GM19328 (cell line): Measurements from ENCODE around the gene DGKI.
"Not testable (repeated sequence)": the region's sequence is repeated elsewhere in the genome, so short reads cannot be mapped to it uniquely, and the experiment has no call there.

Experiments
- ATAC-seq: cut with Tn5 transposase; IDR thresholded peaks from one replicate; pipeline ENCODE4 v1.9.1; 2021; ENCODE audit warnings: mild to moderate bottlenecking, moderate library complexity; ENCODE audit not compliant: unreplicated experiment

The DGKI gene

DNA sequence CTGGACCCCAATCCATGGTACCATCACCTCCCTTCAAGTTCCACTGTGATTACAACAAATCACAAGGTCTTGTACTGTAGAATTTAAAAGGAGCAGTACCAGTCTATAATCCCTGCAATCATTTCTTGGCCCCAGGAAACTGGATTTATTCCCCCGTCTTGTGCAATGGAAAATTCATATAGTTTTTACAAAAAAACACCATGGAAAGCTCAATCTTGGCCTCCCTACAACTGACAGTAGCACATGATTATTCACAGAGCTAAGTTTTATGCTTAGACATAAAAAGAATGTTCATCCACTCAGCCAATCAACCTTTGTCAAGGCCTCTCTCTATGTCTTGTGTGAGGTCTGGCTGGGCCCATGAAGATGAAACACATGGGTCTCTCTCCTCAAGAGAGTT, 10.2 kb downstream of the DGKI start:
- no peak for ATAC-seq

DNA sequence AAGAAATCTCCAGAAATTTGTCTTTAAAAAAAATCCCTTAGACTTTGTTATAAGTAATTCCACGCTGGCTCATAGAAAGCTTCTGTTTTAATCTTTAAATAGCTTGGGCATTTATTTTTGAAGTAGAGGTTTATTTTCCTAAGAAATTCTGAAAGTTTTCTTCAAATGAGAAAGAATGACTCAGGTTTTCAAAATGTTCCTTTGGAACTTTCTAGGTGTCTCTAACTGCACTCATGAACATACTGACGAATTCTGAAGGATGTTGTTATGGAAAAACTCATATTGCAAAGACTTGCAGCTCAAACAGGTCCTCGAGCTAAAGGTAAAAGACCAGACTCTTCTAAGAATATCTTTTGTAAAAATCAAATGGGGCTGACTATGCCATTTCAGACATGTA, 10.7 kb downstream of the DGKI start:
- no peak for ATAC-seq

DNA sequence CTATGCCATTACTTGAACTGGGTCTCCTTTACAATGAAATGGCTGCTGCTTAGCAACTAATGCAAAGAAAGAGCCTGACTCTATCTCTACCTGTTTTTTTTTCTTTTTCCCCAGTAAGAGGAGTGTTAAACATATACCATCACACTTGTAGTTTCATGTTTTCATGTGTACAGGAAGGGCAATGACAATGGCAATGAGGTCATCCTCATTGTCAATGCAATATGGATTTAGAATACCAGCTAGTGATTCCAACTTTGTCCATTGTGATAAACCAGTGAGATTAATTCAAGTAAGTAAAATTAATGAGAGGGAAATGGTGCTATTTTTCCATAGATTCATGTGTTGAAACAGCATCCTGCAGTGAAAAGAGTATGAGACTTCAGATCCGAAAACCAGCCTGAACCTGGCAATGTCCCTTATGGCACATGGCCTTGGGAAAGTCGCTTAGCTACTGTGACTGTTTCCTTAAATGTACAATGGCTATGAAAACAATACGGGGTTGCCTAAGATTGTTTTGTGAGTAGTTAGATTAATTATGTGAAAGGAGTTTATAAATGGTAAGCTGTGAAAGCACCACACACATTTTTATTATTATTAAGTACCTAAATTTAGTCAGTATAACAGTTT, 11.2 kb downstream of the DGKI start:
- no peak for ATAC-seq

DNA sequence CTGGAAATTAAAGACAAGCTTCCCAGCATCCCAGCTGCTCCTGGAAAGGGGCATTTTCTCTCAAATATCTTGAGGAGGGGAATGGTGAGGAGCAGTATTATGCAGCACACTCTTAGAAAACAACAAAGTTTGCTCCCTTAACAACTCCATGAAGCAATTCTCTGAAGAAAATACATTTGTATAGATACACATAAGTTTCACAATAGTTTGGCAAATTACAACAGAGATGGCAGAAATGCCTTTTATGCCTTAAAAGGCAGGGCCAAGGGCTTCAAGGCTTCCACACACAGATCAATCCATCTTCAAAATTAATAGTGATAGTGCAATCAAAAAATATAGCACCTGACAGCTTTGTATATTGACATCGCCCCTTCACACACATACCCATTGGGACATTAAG, 12.2 kb downstream of the DGKI start:
- no peak for ATAC-seq

DNA sequence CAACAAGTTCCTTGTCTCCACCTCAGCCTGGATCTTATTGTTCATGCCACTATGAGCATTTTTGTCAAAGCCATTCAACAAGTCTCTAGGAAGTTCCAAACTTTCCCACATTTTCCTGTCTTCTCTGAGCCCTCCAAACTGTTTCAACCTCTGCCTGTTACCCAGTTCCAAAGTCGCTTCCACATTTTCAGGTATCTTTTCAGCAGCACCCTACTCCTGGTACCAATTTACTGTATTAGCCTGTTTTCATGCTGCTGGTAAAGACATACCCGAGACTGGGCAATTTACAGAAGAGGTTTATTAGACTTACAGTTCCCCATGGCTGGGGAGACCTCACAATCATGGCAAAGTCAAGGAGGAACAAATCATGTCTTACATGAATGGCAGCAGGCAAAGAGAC, 13.8 kb downstream of the DGKI start:
- not testable (repeated sequence) for ATAC-seq

DNA sequence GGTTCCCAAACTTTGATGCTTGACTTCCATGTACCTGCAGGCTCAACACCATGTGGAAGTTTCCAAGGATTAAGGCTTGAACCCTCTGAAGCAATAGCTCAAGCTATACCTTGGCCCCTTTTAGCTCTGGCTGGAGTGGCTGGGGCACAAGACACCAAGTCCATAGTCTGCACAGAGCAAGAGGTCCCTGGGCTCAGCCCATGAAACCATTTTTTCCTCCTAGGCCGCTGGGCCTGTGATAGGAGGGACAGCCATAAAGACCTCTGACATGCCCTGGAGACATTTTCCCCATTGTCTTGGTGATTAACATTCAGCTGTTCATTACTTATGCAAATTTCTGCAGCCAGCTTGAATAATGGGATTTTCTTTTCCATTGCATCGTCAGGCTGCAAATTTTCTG, 14.4 kb downstream of the DGKI start:
- ATAC-seq: no peak

DNA sequence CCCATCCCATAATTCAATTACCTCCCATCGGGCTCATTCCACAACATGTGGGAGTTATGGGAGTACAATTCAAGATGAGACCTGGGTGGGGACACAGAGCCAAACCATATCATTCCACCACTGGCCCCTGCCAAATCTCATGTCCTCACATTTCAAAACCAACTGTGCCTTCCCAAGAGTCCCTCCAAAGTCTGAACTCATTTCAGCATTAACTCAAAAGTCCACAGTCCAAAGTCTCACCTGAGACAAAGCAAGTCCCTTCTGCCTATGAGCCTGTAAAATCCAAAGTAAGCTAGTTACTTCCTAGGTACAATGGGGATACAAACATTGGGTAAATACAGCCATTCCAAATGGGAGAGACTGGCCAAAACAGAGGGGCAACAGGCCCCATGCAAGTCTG, 15.2 kb downstream of the DGKI start:
- not testable (repeated sequence) for ATAC-seq

DNA sequence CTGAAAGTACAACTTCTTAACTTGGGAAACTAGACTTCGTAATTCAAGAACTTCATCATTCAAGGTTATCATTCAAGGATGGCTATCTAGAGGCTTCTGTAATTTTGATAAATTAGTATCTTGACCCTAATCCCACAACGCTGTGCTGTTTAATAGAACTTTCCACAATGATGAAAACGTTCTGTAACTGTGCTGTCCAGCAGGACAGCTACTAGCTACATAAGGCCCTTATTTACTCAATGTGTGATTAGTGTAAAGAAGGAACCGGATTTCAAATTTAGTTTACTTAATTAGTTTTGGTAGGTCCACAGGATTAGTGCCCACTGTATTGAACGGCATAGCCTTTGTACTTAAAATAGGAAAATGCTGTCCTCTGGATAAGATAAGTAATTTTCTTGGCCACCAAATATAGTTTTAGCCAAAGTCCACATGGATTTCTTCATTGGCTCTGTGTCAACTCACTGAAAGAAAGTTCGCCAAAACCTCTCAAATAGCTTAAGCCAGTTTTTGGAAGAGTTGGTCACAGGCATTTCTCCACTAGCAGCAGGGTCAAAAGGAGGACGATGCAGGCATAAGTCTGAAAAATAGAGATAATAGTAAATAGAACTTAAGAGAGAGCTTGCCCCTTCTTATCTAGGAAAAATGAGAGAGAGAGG, 17.3 kb downstream of the DGKI start:
- ATAC-seq: no peak

DNA sequence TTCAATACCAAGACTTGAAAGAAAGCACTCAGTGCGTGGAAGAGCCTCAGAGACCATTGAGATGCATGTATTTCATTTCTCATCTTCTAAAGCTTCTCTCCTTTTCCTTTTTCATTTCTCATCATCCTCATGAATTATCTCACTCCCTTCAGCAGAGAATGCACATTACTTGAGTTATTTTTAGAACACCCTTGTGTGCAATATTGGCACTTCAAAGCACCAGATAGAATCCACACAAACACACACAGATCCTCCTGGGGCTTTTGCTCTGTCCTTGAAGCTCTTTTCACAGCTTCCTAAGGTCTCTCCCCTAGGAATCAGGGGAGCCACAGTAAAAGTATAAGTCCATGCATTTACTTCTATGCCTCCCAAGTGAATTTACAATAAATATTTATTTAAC, 18.3 kb downstream of the DGKI start:
- no peak for ATAC-seq

DNA sequence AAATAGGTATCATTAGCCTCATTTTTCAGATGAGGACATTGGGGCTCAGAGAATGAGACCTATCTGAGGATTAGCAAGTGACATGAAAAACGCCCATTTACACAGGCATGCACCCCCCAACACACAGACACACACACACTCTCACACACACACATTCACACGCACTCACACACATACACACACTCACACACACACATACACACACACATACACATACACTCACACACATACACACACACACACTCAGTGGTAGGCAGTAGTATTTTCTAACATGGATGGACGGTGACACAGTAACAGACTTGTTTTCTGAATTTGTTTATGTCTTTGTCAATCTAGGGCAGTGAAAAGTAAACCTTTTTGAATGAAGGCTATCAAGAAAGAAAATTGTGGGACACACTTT, 21.3 kb downstream of the DGKI start:
- ATAC-seq: no peak

DNA sequence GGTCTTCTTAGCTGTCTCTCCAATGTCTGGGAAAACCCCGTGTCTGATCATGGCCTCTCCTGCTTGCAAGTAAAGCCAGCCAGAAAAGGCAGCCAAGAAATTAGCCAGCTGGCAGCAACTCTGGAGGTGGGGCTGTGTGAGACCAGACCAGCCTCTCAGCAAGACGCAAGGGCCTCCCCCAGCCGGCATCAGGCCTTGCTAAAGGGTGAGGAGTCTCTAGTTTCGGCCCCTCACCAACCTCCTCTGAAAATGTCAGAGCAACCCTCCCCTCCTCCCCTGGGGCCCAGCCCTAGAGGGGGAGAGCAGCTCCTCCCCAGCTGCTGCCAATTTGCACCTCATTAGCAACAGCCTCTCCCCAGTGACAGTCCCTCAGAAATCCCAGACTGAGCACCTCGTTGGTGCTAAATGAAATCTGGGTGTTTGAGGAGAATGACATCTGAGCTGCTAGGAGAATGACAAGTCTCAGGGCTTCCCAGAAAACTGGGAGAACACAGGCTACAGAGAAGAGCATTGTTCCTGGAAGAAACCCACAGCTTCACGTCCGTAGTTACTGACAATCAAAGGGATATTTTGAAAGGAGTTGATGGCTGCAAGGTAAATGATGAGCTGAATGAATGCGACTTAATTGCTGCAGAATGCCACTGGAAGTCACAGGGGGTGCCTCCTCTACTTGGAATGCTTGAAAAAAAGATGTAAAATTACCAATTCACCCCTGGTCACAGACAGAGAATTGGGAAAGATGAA, 25.9 kb downstream of the DGKI start:
- no peak for ATAC-seq

DNA sequence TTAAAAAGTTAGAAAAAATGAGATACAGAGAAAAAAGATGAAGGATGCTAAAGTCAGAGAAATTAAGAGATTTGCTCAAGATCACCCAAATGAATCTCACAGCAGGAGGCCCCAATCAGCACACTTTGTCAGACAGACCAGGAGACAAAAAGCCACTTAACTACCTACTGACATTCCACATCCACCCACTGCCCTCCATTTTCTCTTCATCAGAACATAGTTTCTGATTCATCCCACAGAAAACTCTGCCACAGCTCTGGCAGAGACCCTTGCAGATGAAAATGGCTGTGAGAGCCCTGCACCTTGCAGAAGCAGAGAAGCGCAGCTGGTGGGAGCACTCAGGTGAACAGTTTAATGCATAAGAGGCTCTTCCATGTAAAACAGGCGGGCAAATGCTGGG, 26.6 kb downstream of the DGKI start:
- ATAC-seq: no peak

DNA sequence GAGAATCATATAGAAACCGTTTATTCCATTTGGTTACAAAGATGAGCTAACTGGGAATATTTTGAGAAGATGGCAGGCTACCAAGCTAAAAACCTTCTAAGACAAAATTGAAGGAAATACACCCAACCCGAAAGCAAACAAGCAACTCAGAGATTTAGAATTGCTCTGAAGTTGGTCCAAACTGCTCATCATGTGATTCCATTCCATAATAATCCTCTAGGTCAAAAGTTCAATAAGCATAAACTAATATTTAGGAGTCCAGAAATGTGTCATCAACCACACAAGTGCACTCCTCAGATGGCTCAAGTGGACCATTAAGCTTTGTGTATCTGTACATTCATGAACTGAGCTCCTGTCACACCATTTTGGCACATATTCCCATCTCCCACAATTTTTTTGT, 28.7 kb downstream of the DGKI start:
- no peak for ATAC-seq

DNA sequence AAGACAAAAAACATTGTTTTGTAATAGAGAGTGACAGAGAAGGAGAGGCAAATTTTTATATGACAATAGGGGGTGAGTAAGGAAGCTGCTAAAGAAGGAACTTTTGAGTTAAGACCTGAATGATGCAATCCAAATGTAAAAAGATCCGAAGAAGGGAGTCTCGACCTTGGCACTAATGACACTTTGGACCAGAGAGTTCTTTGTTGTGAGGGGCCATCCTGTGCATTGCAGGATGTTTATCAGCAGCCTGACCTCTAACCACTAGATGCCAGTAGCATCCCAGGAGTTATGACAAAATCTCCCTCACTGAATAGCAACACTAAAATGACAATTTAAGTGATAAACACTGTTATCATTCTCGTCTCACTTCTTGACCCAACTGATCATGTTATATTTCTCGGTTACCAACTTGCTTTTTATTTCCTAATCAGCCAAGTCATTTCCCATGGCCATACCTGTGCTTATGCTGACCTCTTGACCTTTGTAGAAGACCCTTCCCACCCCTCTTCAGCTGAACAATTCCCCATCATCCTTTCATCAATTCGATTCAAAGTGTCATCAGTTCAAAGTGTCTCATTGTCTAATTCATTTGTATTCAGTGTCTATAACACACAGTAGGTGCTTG, 30.0 kb downstream of the DGKI start:
- no peak for ATAC-seq

DNA sequence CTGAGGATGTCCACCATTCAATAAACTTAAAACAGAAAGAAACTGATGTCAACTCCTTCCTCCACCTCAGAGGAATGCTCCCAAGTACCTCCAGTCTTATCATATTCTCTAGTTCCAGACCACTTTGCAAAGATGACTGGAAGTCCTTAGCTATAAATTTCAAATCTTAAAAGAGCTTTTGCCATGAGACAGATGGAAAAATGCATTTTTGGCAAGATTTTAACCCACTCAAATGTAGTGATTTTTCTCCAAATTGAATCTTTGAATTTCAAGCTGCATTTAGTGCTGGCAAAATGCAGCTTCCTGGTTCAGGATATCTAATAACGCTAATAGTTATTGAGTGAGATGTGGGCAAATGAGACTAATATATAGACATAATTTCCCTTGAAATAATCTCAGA, 33.2 kb downstream of the DGKI start:
- ATAC-seq: no peak

DNA sequence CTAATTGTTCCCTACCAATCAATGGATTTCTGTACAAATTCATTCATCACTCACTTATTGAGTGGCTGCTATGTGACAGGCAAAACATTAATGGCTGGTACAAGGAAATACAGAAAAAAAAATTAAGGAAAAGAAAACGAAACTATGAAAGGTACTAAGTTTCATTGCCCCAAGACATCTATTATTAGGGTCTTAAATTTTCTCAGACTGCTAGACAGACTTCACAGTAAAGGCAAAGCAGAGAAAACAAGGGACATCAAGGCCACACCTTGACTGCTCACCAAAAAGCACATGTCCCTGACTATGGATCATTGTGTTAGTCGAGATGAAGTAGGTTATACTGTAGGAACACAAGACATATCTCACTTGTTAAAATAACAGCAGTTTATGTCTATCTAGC, 36.5 kb downstream of the DGKI start:
- no peak for ATAC-seq

DNA sequence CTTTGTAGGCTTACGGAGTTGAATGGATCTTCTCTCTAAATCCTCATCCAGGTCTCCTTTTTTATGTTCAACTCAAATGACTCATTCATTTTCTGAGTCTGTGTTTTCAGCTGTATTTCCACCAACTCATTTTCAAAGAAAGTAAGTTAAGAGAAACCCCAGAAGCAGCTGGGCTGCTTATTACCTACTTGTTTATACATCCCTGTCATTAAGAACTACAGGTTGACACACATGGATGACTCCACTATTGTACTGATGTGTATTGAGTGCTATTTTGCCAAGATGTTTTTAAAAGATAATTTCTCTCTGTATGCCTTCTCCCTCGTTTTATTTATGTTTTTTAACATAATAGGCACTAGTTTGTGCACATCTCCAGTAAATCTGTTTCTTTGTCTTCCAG, 41.9 kb downstream of the DGKI start:
- ATAC-seq: no peak

DNA sequence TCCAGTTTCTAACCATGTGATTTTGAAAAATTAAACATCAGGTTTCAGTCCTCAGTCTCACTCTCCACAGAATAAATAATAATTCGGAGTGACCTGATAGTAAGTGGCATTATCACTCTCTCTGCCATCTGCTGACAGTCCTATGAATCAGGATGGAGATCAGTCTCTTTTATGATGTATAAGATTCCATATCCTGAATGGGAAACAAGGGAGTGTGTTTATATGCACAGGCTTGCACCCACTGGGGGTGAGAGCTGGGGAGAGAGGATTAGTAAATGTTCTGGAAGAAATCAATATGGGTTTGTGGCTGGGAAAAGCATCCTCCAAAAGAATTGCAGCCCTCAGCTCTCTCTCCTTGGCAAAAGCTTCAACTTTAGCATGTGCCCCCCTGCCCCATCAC, 45.3 kb downstream of the DGKI start:
- no peak for ATAC-seq

DNA sequence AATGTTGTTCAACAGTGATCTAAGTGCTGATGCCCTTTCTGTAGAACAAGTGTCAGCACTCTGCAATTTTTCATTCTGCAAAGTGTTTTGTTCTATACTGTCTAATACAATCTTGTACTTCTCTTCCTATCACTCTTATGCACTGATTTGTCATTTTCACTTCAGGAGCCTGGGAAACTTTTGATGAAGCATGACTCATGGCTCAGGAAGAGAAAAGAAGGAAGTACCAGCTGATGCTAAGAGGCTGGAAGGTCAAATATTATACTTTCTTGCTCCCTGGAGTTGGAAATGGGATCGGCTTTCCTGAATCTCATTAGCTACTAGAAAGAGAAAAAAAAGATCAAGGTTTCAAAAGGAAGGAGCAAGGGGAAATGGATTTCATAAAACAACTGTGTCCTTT, 45.8 kb downstream of the DGKI start:
- no peak for ATAC-seq

DNA sequence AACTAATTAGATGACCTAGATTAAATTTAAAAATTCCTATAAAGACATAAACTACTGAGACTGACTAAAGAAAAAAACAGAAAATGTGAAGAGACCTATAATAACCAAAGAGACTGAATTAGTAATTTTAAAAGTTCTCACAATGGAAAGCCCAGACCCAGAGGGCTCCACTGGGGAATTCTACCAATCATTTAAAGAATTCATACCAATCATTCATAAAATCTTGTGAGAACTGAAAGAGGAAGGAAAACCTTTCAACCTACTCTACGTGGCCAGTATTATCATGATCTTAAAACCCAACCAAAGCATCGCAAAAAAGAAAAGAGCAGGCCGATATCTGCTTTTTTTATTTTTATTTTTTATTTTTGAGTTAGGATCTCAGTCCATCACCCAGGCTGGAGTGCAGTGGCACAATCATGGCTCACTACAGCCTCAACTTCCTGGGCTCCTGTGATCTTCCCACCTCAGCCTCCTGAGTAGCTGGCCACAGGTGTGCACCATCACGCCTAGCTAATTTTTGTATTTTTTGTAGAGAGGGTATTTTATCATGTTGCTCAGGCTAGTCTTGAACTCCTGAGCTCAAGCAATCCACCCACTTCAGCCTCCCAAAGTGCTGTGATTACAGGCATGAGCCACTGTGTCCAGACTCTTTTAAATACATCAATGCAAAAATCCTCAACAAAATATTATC, 48.6 kb downstream of the DGKI start:
- peak; percentile 85 for ATAC-seq

DNA sequence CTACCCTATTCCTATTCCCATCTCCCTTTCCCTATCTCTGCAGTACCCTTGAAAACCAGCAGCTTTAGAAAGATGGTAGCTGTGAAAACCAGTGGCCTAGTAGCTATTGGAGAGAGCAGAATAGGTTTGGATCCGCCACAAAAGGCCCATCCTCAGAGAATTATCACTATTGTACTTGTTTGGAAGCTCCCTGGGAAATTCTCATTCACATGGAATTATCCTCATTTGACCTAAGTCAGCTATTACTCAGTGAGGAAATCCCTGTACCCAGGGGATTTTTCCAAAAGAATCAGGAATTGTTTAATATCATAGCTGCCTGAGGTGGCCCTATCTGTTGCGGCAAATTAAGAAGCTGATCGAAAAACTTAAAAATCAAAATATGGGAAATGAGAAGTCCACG, 51.6 kb downstream of the DGKI start:
- no peak for ATAC-seq
